NCI-H146 treated with DMSO at 0.1 percent for 48 hours (cell line): Measurements from ENCODE around the gene PALLD.

ENCODE experiments used
- DNase-seq: peaks from one replicate; lab custom pipeline; 2025; ENCODE audit not compliant: unreplicated experiment; lab: John Stamatoyannopoulos, UW

The PALLD gene

DNA sequence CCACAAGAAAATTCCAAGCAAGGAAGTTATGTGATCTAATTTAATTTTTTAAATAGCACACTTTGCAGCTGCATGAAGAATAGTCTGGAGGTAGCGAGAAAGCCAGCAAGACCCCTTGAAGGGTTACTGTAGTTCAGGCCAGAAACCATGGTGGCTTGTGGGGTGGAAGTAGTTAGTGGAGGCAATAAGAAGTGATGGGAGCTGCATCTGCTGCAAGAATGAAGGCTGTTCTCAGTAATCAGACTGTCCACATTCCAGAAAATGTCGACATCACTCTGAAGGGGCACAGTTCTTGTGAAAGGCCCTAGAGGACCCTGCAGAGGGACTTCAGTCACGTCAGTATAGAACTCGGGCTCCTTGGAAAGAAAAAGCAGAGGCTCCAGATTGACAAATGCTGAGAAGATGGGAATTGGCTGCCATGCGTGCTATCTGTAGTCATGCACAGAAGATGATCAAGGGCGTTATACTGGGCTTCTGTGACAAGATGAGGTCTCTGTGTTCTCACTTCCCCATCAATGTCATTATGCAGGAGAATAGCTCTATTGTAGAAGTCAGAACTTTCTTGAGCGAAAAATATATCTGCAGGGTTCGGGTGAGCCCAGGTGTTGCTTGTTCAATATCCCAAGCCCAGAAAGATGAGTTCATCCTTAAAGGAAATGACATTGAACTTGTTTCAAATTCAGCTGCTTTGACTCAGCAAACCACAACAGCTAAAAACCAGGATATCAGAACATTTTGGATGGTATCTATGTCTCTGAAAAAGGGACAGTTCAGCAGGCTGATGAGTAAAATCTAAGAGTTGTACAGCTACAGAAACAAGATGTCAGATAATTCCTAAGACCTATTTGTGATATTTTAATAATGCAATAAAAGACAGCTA, 259.0 kb downstream of the PALLD start:
- DNase-seq: no peak

DNA sequence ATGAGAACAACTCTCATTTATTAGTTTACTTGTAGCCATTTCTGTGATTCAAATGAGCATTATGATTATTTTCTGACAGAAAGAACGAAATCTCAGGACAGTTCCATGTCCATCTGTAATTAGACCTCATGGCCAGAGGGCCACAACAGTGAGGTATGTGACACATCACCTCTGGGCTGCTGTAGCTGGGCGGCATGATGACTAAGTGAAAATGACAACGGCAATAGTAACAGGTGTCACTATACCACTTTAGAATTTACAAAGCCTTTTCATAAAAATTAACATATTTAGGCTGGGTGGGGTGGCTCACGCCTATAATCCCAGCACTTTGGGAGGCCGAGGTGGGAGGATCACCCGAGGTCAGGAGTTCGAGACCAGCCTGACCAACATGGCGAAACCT, 260.6 kb downstream of the PALLD start:
- no peak for DNase-seq

DNA sequence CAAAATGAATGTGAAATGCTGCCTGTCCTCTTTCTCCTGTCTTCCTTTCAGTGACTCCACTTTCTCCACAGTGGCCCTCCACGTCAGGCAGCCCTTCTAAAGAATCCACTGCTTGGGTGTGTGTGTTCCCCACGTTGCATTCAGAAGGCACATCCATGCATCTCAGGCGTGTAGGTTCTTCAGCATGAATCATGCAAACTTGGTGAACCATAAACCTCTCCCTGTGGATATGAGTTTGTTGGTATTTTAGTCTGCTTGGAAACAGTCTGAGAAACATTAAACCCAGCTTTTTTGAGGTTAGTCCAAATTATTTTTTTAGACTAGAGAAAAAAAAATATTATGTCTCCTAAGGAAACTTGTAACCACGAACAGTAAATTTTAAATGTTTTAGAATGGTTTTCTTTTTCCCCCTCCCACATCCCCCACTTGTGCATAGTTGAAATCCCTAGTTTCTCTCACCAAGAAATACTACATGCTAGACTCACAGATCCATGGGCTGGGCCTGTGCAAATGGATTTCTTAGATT, 261.6 kb downstream of the PALLD start:
- no peak for DNase-seq

DNA sequence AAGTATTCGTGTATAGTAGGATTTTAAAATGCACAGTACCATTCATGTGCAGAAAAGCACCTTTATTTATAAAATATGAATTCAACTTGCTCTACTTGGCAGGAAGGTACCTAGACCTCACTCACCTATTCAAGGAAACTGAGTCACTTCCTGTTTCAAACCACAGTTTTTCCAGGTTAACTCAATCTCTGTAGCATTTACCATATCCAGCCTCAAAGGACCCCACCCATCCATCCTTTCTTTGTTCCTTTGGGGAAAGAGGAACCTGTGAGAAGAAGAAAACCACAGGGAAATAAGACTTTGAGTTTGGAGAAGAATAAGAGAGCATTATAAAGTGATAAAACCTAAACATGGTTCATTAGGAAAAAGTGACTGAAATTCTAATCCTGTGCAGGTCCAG, 262.5 kb downstream of the PALLD start:
- no peak for DNase-seq

DNA sequence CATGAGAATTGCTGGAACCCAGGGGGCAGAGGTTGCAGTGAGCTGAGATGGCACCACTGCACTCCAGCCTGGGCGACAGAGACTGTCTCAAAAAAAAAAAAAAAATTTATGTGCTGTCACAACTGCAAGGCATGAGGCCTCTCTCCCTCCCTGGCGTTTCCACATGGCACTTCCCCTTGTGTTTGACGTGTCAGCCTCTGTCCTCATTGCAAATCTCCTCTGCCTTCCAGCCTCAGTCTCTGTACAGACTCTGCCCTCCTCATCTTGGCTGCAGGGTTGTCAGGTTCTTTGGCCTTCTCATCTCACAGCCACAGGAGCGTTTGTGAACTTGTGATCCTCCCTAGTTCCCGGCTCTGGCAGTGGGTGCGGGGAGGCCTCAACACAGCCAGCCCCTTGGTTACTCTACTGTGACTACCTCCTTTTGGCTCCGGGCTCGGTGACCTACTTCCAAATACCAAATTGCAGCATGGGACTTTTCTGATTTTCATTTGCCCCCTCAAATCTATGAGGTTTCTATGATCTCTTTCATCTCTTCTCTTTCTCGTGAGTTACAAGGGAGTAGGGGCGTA, 263.2 kb downstream of the PALLD start:
- no peak for DNase-seq

DNA sequence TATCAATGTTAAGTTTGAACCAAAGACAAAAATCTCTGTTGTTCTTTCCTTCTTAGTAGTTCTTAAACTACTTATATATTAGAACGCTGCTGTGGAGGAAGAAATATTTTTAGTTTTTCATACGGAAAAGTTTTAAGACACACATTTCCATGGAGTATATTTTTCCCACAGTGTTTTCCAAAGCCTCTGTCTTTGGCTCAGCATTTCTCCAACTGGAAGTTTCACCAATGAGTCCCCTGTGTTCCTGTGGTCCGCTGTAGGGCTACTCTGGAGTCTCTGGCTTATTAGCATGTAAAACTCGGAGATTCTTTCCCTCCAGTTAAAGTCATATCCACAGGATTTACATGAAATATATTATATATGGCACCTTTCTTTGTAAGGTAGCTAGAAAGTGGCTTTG, 264.2 kb downstream of the PALLD start:
- DNase-seq: no peak

DNA sequence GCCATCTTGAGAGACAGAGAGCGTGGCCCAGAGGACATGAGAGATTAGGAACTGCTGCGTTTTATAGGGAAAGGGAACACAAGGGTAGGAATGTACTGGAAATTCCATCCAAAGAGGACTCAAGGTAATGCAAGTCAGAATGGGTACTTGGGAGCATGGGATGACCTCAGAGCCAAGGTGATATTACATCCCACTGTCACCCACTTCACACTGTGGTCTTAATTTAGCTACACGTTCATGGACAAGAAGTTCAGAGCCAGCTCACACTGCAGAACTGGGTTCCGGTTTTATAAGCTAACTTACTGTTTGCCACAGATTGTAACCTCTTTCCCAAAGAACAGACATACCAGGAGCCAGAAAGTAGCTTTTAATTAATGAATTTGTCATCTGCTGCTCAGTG, 268.5 kb downstream of the PALLD start:
- DNase-seq: no peak

DNA sequence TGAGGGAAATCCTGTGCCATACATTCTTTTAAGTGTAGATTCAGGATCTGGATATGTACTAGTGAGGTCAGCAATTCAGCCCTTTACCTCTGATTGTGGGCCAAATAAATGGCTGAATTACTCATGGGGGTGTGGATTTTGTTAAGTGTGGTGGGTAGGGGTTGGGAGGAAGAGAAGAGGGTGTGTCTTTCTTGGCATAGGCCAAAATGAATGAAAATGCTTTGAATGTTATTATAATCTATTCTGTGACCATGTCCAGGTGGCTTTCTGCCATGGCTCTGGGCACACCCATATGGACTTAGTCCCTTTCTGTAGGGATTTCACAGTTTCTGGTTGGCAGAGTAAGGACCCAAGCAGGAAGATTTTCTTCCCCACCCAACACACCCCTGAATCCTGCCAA, 268.9 kb downstream of the PALLD start:
- no peak for DNase-seq

DNA sequence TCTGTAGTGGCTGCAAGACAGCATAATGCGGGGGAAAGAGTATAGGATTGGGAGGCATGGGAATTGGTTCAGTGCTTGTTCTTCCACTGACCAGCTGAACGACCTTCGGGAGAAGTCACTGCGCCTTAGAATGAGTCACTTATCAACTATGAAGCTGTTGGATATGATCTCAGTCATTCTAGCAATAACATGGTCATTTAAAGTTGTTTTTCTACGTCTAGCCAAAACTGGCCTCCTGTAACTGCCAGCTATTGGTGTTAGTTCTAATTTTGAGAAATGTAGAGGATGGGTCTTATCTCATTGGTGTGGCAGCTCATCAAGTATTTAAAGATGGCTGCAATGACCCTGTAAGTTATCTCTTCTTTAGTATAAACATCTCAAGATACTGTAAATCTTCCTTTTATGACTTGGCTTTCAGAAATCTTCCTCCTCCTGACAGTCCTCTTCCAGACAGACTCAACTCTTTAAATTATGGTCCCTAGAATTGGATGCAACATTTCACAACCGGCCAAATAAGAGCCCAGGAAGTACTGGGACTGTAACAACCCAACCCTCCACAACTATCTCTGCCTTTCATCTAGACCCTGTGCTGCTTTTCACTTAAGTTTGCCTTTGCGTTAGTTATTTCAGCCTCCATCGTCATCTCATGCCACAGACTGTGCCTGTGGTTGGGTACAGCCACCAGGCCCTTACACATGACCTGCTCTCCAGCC, 269.9 kb downstream of the PALLD start:
- no peak for DNase-seq

DNA sequence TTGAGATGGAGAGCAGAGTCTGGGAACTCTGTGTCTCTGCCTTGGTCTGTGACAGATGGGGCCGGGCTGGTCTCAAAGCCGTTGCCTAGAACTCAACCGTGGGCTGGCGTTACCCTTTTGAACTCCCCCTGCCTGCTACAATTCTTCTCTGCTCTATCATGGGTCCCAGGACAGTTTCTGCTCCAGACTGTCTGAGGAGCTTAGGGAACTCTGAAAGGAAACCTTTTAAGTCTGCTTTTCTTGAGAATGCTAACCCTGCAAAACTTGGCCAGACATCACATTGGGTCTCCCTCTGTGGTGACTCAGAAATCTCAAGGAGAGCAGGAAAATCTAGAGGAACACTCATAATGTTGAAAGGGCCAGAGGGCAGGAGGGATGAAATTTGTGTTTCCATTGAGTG, 272.6 kb downstream of the PALLD start:
- no peak for DNase-seq

DNA sequence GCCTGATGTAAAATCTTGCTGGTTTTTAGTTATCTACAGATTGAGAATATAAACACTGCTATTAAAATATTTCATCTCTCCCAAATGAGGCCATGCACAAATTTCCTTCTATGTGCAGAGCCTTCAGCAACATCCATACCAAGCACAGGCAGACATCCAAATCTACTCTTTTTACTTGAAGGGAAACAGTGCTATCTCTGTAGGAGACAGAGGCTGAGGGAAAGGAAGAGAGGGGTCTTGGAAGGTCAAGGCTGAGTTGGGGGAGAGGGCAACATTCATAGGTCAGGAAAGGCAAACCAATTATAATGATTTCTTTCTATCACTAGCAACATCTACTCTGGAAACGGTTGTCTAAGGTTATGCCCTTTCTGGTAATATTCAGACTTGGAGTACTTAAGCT, 273.0 kb downstream of the PALLD start:
- DNase-seq: no peak

DNA sequence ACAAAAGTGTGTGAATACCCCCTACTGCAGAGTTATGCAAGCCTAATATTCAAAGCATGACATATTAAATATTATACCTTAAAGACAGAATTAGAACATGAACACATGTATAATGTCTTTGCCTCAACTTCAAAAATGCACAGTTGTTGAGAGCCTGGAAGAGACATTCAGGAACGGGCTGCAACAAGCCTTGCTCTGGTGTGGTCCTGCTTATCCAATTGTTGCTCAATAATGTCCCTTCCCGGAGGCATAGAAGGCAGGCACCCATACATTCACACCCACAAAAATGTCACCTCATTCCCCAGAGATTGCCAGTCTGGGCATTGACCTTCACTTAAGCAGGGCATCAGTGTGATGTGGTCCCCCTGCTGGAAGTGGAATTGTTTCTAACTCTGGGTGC, 274.4 kb downstream of the PALLD start:
- no peak for DNase-seq

DNA sequence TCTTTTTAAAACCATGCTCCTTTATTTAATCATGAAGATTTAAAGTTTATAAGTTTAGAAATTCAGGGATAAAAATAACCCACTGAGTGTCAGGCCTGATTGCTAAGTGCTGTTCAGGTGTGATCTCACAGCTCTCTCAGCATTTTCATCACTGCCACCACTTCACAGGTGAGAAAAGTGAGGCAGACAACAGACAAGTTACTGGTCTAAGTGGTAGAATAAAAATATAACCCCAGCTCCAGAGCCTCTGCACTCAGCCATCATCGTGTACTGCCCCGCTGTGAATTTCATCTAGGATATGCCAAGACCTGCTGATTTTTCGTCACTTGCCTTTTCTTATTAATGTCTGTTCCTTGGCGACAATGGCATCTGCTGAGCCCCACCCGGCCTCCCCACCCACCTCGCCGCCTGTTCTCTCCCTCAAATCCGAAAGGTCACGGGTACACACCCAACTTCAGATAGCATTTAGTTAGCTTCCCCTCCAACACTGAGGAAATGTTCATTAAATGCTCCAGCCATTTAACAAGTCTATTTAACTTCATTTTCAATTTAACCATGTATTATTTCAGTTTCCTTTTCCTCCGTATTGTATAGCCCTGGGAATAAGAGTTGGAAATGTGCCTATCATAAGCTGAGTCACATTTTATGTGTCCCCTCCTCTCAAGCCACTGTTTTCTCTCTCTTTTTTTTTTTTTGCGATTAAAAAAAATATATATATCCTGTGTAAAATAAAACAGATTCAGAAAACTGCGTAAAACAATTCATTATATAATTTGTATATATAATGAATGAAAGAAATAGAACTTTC, 276.7 kb downstream of the PALLD start:
- DNase-seq: no peak

DNA sequence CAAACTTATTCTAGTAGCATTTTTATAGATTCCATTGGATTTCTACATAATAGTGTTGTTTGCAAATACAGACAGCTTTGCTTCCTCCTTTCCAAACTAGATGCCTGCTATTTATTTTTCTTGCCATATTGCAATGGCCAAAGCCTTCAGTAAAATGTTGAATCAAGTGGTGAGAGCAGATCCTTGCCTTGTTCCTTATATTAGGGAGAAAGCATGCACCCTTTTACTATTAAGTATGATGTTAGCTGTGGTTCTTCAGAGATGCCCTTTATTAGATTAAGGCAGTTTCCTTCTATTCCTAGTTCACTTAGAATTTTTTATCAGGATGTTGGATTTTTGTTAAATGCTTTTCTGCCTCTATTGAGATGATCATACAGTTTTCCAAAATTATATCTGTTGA, 279.5 kb downstream of the PALLD start:
- DNase-seq: no peak

DNA sequence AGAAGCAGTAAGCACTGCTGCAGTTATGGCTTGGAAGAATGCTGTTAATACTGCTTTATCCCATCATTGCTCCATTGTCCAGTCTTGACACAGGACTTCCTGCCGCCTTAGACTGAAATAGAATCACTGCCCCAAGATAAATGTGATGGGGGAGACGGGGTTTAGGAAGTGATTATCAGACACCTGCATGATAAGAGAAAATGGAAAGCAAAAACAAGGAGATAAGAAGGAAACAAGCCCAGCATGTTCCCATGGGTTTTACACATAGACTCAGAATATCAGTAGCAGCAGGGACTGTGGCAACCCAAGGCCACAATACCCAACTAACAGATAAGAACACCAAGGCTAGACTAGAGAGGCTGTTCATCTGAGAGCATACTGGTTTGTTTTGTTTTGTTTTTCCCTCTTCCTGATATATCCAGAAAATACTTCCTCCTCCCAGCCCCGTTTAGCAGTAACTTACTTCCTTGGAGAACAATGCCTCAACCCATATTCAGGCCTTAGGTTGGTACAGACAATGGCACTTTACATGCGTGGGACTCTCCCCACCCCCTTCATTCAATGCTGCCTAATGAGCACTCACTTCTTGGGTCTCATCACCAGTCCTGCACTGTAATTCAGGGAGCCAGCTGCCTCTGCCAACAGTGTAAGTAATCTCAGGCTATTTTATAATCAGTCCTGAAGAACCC, 280.6 kb downstream of the PALLD start:
- DNase-seq: no peak

DNA sequence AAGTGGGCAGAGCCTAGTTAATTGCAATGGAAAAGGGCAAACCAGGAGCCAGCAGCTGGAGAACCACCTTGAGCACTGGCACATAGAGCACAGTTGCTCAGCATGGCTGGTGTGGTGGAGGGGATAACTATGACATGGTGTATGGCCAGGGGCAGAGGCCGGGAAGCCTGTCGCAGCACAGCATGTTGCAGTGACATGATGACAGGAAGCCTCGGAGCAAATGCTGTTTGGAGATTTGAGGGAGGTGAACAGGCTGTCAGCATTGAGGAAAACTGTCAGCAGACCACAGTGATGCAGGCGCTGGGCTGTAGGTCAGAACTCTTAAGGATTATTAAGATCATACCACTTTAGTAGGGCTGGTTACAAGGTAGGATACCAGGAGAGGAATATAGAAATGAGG, 284.5 kb downstream of the PALLD start:
- no peak for DNase-seq

DNA sequence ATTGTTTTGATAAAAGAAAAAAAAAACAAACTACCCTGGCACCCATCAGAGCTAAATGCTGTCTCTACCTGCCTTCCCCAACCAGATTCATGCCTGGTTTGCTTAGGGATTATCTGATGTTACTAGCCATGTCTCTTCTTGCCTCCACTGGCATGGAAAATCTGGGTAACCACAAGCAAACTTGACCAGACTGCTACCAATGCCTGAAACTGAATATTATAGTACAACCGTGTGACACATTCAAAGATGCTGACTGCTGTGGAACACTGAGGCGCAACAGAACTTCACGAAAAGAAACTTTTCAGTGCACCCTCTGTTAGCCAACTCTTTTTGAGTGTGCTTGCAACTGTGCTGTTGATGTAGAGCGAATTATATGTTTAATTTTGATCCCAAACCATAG, 285.1 kb downstream of the PALLD start:
- no peak for DNase-seq

DNA sequence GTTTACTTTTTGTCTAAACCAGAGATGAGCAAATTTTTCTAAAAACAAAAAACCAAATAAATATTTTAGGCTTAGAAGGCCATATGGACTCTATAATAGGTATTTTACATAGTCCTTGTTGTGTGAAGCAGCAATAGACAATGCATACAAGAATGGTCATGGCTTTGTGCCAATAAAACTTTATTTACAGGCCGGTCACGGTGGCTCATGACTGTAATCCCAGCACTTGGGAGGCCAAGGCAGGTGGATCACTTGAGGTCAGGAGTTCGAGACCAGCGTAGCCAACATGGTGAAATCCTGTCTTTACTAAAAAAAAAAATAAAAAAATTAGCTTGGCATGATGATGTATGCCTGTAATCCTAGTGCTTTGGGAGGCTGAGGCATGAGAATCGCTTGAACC, 285.6 kb downstream of the PALLD start:
- DNase-seq: no peak

DNA sequence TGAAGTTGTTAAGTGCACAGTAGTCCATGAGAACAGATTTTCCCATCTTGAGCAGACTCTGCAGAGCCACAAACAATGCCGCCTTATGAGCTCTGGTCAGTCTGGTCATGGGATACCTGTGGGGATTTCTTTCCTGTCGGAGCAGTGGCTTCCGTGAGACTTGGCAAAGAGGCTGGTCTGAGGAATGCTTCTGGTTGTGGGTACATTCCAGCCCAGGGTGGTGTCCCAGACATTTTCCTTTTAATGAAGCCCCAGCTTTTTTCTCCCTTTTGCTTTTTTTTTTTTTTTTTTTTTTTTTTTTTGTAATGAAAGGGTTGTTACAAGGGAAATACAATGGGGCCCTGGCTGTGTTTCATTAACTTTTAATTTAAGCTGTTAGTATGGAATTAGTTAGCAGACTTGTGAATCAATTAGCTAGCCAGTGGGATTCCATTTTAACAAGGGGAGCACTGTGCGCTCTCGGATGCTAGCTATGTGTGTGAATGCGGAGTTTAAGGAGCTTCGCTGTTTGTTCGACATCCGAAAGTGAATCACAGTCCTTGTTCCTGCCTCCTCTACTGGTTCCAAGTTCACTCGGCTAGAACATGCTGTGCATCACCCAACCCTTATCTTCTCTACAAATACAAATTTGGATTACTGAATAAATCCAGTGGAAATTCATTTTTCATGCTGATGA, 288.1 kb downstream of the PALLD start:
- no peak for DNase-seq

DNA sequence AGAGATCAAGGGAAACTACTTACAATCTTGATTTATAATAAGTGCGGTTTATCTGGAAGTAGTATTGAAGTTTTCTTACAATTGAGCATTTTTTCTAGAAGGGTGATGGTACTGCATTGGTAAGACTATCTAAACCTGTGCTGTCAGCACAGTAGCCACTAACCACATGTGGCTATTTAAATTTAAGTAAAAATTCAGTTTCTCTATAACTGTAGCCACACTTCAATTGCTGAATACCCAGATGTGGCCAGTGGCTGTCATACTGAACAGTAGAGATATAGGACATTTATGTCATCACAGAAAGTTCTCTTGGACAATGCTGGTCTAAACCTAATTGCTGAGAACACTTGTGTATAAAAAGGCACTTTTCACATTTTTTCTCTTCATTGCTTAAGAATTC, 290.5 kb downstream of the PALLD start:
- DNase-seq: no peak
